EL (cell line): Measurements from ENCODE around the gene PLEKHB2.
"Not testable (repeated sequence)": the region's sequence is repeated elsewhere in the genome, so short reads cannot be mapped to it uniquely, and the experiment has no call there.

Experiments
- DNase-seq: peaks from one replicate; pipeline ENCODE4 v3.0.0-alpha.2; 2016

The PLEKHB2 gene

GRCh38 chr2:131146749-131147148, 41.6 kb downstream of the PLEKHB2 start:
- DNase-seq: no peak

DNA sequence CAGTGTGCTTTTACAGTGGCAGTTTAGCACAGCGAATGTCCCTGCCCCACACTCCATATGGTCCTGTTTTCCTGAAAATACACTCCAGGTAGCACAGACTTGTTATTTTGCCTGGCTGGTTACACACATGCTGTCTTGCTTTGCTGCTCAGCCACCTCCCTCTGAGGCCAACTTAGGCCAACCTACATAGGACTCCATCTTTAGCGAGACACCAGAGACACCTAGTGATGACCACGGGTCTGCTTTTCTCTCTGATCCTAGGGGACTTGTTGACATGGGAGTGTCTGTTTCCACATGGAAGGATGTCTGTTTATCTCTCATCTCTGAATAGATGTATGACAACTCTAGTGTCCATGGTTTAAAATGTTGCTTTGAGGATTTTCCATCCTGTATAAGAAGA, 43.3 kb downstream of the PLEKHB2 start:
- DNase-seq: no peak

GRCh38 chr2:131150109-131150508, 45.0 kb downstream of the PLEKHB2 start:
- not testable (repeated sequence) for DNase-seq

DNA sequence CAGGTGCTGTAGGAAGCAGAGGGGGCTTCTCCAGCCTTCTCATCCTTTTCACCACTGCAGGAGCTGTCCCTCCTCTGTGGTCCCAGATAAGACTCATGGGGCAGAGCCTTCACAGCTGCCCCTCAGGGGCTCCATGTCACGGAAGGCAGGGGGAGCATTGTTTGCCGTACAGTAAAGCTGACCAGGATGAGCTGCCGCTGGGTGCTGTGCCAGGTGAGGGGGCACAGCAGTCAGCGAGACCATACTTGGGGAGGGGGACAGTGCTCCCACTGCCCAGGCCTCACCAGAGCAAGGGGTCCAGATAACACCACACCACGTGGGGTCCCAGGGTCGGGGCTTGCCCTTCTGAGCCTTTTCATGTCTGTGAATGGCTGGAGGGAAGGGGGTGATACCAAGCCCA, 46.3 kb downstream of the PLEKHB2 start:
- DNase-seq: no peak

DNA sequence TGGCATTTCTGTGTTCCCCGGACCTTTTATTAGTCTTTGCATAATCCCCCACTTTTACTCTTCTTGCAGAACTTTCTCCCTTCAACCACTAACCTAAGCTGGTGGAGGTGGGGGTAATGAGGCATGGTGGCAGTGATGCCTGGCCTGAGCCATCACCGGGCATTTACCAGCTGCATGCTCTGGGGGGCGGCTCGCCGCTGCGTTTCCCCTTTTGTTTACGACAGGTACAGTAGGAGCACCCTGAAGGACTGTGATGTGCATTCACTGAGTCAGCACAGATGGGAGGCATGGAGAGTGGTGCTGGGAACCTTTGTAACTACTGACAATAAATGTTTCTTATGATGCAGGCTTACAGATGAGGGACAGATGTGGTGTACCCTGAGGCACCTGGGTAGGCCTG, 46.9 kb downstream of the PLEKHB2 start:
- no peak for DNase-seq

DNA sequence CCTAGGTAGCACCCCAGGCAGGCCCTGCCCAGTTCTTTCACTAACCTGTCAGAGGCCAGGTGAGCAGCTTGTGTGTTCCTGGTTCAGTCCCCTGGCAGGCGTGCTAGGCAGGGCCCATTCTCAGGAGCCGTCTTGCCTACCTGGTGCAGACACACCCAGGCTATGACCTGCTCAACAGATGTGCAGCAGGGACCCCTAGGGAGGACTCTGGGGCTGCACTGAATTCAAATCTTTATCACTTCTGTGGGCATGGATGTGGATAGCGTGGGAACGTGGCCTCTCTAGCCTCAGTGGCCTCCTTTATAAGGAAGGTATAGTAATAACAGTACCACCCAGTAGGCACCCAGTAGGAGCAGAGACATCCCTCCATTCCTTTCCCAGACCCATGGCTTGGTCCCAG, 48.4 kb downstream of the PLEKHB2 start:
- DNase-seq: no peak

DNA sequence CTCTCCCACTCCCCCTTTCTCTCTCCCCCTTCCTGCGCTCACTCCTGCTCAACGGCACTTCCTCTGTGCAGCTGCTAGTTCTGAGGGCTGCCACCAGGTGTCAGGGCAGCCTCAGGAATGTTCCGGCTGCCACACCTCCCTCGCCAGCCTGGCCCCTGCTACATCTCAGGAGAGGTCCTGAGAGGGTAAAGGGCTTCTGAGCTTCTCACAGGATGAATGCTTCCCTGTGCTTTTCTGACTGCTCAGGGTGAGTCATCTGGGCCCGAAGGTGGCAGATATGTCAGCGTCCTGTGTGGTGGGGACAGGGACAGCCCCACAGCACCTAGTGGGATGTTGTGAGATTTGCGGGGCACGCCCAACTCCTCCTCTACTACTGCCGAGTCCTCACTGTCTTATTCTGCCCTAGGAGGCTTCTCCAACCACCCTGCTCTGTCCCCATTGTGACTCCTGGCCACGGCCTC, 49.0 kb downstream of the PLEKHB2 start:
- peak; percentile 66 for DNase-seq

DNA sequence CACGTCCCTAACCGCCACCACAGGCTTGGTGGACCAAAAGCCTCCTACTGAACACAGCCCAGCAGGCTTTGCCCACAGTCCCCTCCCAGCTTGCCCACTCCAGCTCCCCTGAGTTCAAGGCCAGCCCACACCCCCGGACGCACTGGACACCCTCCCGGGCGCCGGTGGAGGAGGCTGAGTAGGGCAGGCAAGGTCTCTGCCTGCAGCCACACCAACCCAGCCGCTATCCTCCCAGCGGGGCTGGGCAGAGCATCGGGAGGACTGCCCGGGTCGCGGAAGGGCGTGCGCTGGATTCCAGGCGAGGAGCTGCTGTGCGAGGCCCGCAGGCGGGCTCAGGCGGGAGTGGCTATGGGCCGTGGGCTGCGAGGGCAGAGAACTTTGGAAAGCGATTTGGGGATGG, 49.5 kb downstream of the PLEKHB2 start:
- no peak for DNase-seq

DNA sequence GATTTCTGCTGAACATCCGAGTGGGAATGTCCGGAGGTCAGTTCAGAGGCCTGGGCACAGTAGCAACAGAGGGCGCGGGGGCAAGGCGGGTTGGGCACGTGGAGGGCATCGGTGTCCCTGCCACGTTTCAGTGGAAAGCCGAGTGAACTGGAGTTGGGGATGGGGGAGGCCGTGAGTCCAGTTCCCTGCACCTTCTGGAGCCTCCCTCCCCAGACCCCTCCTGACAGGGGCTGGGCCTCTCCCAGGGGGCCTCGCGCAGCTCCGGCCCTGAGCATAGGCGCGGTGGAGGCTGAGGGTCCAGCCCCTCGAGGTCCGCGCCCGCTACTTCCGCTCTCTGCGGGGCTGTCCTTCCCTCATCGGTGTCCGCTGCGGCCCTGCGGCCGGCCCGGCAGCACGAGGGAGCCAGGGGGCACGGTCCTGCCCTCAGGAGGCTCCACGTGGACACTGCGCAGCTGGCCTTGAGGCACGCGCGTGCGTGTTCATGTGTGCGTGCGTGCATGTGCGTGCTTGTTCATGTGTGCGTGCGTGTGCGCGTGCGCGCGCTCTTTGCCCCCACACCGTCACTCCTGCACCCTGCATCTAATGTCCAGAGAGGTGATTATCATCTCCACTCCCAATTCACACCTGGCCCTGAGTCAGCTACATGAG, 50.2 kb downstream of the PLEKHB2 start:
- DNase-seq: no peak

GRCh38 chr2:131156452-131157149, 51.5 kb downstream of the PLEKHB2 start:
- DNase-seq: peak; percentile 4

DNA sequence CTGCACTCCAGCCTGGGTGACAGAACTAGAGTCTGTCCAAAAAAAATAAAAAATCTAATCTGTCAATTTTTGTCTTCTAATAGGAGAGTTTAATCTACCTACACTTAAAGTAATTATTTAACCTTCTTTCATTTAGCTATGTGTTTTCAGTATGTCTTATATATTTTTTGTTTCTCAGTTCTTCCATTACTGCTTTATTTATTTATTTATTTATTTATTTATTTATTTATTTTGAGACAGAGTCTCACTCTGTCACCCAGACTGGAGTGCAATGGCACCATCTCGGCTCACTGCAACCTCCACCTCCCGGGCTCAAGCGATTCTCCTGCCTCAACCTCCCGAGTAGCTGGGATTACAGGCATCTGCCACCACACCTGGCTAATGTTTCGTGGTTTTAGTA, 60.4 kb downstream of the PLEKHB2 start:
- DNase-seq: not testable (repeated sequence)

GRCh38 chr2:131168538-131168937, 63.4 kb downstream of the PLEKHB2 start:
- no peak for DNase-seq

DNA sequence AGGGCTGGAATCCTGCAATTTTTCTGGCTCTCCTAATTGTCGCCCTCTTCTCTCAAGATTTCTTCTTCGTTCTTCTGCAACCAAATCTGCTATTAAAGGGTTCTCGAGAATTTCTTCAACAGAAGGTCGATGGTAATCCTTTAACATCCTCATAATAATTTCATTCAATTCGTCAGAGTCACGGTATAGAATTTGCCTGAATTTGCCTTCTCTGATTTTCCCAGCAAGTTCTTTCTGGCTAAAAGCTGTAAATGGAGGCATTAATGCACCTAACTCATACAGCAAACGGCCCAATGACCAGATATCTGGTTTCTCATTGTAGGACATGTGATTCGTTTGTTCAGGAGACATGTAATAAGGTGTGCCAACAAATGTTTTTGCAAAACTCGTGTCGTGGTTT, 72.9 kb downstream of the PLEKHB2 start:
- DNase-seq: not testable (repeated sequence)

DNA sequence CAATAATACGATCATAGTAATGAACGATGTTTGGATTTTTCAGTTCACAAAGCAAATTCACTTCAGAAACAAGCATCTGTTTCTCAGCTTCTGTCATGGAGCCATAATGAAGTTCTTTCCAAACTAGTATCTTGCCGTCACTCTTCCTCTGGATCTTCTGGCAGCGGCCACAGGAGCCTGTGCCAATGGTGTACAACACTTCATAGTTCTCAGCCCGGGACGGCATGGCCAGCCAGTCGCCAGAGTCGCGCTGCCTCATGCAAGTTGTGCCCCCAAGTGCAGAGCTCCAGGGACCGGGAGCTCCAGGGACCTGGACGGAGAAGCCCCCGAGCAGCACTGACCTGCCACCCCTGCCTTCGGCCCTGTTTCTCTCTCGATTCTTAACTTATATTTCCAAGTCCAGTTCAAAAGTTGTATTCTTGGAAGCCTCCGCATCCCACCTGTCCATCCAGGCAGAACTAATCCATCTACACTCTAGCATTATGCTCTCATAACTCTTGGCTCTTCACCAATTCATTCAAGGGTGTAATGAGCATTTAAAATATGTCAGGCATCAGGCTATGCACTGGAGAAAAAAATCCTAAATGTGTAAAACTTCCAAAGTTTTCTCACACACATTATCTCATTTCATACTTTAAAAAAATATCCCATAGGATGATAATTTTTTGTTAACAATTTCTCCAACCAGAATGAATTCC, 73.7 kb downstream of the PLEKHB2 start:
- DNase-seq: not testable (repeated sequence)

DNA sequence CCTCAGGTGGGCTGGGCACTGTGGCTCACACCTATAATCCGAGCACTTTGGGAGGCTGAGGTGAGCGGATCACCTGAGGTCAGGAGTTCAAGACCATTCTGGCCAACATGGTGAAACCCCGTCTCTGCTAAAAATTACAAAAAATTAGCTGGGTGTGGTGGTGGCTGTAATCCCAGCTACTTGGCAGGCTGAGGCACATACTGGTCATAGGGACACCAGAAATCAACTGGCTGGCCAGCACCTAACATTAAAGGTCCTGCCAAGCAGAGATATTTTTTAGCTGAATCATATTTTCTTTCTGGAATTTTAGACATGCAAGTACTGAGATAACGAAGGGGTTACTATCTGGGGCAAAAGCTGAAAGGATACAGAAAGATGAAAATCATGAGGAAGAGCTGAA, 76.3 kb downstream of the PLEKHB2 start:
- peak; percentile 1 for DNase-seq

DNA sequence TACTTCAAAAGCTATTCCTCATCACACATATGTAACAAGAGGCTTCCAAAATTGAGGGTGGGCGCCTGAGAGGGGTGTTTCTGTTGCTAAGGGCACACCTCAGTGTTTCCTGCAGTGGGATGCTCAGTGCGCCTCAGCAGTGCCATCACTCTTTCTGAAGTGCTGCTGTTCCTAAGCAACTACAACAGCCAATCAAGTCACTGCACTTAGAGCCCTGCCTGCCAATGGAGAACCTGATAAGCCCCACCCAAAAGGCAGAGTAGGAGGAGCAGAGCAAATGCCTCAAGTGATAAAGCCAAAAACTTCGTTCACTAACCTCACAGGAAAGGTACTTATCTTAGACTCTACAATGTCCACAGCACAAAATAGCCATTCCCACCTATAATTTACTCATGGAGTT, 88.3 kb downstream of the PLEKHB2 start:
- DNase-seq: not testable (repeated sequence)

- DNase-seq: not testable (repeated sequence)
These were observed 91.0 kb downstream of the PLEKHB2 start for GRCh38 chr2:131196186-131196585.
